MM.1S (cell line): ENCODE results near the gene WDR72.

Experiments
- CTCF ChIP-seq: fragments of 300-600 bp; sonication (generic); IDR thresholded peaks from 2 replicates; pipeline ENCODE4 v1.5.1; 2016; ENCODE audit warnings: antibody characterized with exemption, low read length, mixed read lengths
- EZH2 ChIP-seq: fragments of 300-600 bp; sonication (generic); optimal IDR thresholded peaks from 2 replicates; pipeline ENCODE3; 2017; ENCODE audit warnings: low read depth, mild to moderate bottlenecking, antibody characterized with exemption, low read length, mixed read lengths

- TF ChIP-seq CTCF = no peak
- no peak for TF ChIP-seq EZH2
Measured at GRCh38 chr15:53625260-53625659, 134.2 kb downstream of the WDR72 start.
